ENCODE measurements around the gene GABRA5. TPM values are rescaled to one million over a fixed set of nuclear protein-coding genes. Genes with fewer than 3 reads are reported as not detected.

The GABRA5 gene
- total RNA-seq, 1 experiment from 2014 or later = not detected

- intact Hi-C loops (cut with micrococcal nuclease; ENCODE audit: unreplicated experiment) = no loop called here
These were observed 105.8 kb downstream of the GABRA5 start for GRCh38 chr15:26972636-26973035.

GRCh38 chr15:26974120-26974780 is 107.4 kb downstream of the GABRA5 start:
- Mint-ChIP-seq H3K4me3 (ENCODE audit: low read depth, unreplicated experiment) (no peak overlapping the region), H3K36me3 (ENCODE audit: insufficient read depth, unreplicated experiment) (no peaks in the 10 kb centered on the region), H3K27ac (ENCODE audit: unreplicated experiment) (no peak overlapping the region), H3K4me1 (ENCODE audit: low read depth, unreplicated experiment) (no peaks in the 10 kb centered on the region), H3K9me3 (ENCODE audit: low read depth, unreplicated experiment) (no peaks in the 10 kb centered on the region), H3K27me3 (ENCODE audit: unreplicated experiment) (no peaks in the 10 kb centered on the region)
- intact Hi-C loops (cut with micrococcal nuclease; ENCODE audit: unreplicated experiment) = no loop called here
- no TSS peak for BruUV-seq (replicated peaks)
- TF ChIP-seq CTCF (IDR thresholded peaks at IDR 0.05; ENCODE audit: unreplicated experiment) = no peak
- CTCF ChIA-PET = no interaction called here
- no peak for DNase-seq

More at GRCh38 chr15:26972636-26973035, 105.8 kb downstream of the GABRA5 start:
- no peak for DNase-seq
- Mint-ChIP-seq H3K27me3 (ENCODE audit: unreplicated experiment) (no peaks in the 10 kb centered on the region), H3K36me3 (ENCODE audit: insufficient read depth, unreplicated experiment) (no peaks in the 10 kb centered on the region), H3K4me3 (ENCODE audit: low read depth, unreplicated experiment) (no peak overlapping the region), H3K4me1 (ENCODE audit: low read depth, unreplicated experiment) (no peaks in the 10 kb centered on the region), H3K27ac (ENCODE audit: unreplicated experiment) (no peak overlapping the region), H3K9me3 (ENCODE audit: low read depth, unreplicated experiment) (no peaks in the 10 kb centered on the region)
- CTCF ChIA-PET = no interaction called here
- no peak for TF ChIP-seq CTCF (IDR thresholded peaks at IDR 0.05; ENCODE audit: unreplicated experiment)
- no TSS peak for BruUV-seq (replicated peaks)

- TF ChIP-seq CTCF (IDR thresholded peaks at IDR 0.05; ENCODE audit: unreplicated experiment) = no peak
- CTCF ChIA-PET = no interaction called here
- no peak for DNase-seq
- BruUV-seq (replicated peaks) = no TSS peak
- Mint-ChIP-seq H3K4me1 (ENCODE audit: low read depth, unreplicated experiment) (no peaks in the 10 kb centered on the region), H3K27ac (ENCODE audit: unreplicated experiment) (no peak overlapping the region), H3K27me3 (ENCODE audit: unreplicated experiment) (no peaks in the 10 kb centered on the region), H3K36me3 (ENCODE audit: insufficient read depth, unreplicated experiment) (no peaks in the 10 kb centered on the region), H3K9me3 (ENCODE audit: low read depth, unreplicated experiment) (no peaks in the 10 kb centered on the region), H3K4me3 (ENCODE audit: low read depth, unreplicated experiment) (no peak overlapping the region)
- intact Hi-C loops (cut with micrococcal nuclease; ENCODE audit: unreplicated experiment) = no loop called here
These were observed 114.6 kb downstream of the GABRA5 start for GRCh38 chr15:26981492-26981891.

GRCh38 chr15:26983822-26984221 is 117.0 kb downstream of the GABRA5 start:
- Mint-ChIP-seq H3K9me3 (ENCODE audit: low read depth, unreplicated experiment) (no peaks in the 10 kb centered on the region), H3K4me1 (ENCODE audit: low read depth, unreplicated experiment) (no peaks in the 10 kb centered on the region), H3K36me3 (ENCODE audit: insufficient read depth, unreplicated experiment) (no peaks in the 10 kb centered on the region), H3K27me3 (ENCODE audit: unreplicated experiment) (no peaks in the 10 kb centered on the region), H3K27ac (ENCODE audit: unreplicated experiment) (no peak overlapping the region), H3K4me3 (ENCODE audit: low read depth, unreplicated experiment) (no peak overlapping the region)
- TF ChIP-seq CTCF (IDR thresholded peaks at IDR 0.05; ENCODE audit: unreplicated experiment) = no peak
- no TSS peak for BruUV-seq (replicated peaks)
- intact Hi-C loops (cut with micrococcal nuclease; ENCODE audit: unreplicated experiment) = no loop called here
- no peak for DNase-seq
- CTCF ChIA-PET = no interaction called here

Data from Calu3 (cell line).